Measurements from ENCODE around the gene SLC22A4. TPM values are rescaled to one million over a fixed set of nuclear protein-coding genes. Genes with fewer than 3 reads are reported as not detected.
A peak's percentile ranks its signal among the peaks of the same experiment; 100 is the strongest.

Gene SLC22A4
- total RNA-seq, 3 donors from 2014 or later, result 1.3 to 4.5 (median 2.3) TPM

DNA sequence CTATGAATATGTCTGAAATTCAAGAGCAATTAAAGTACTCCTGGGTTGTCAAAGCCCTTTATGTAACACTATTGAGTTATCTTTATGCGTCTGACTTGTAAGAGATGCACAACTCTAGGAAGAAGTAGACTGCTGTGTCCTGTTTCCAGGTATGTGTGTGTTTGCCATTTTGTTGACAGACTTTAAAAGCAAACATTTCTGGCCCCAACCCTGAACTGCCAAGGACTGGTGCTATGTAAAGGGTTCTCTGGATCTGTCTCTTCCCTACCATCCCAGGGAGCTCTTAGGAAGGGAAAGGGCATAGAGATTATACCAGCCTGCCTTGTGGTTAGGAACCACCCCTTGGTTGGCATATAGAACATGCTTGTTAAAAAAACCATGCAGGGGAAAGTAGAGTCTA, 87.4 kb downstream of the SLC22A4 start:
- H3K27ac ChIP-seq, result peak overlapping the region; percentile 18 to 28
- TF ChIP-seq CTCF (IDR thresholded peaks at IDR 0.05), result no peak
- TF ChIP-seq POLR2A (IDR thresholded peaks at IDR 0.05), result no peak
- no peak for TF ChIP-seq POLR2AphosphoS5 (IDR thresholded peaks at IDR 0.05)
- no peaks in the 10 kb centered on the region for H3K36me3 ChIP-seq
- no peaks in the 10 kb centered on the region for H3K27me3 ChIP-seq
- intact Hi-C loops (cut with DNase I; ENCODE audit: low total_unique reads), result no loop called here
- H3K4me1 ChIP-seq, result peaks cover 8 to 27% of the 10 kb centered on the region in 2 donors
- H3K4me3 ChIP-seq, result no peak overlapping the region
- no peak for DNase-seq (ENCODE audit: low spot score in 2 of 2)
- H3K9me3 ChIP-seq, result no peaks in the 10 kb centered on the region

- H3K27ac ChIP-seq, result no peak overlapping the region
- intact Hi-C loops (cut with DNase I; ENCODE audit: low total_unique reads), result no loop called here
- H3K36me3 ChIP-seq, result no peaks in the 10 kb centered on the region
- H3K4me3 ChIP-seq, result no peak overlapping the region
- no peaks in the 10 kb centered on the region for H3K9me3 ChIP-seq
- peaks cover 9 to 27% of the 10 kb centered on the region in 2 donors for H3K4me1 ChIP-seq
- no peak for DNase-seq (ENCODE audit: low spot score in 2 of 2)
- TF ChIP-seq POLR2AphosphoS5 (IDR thresholded peaks at IDR 0.05), result no peak
- TF ChIP-seq POLR2A (IDR thresholded peaks at IDR 0.05), result no peak
- no peak for TF ChIP-seq CTCF (IDR thresholded peaks at IDR 0.05)
- no peaks in the 10 kb centered on the region for H3K27me3 ChIP-seq
These were observed 89.1 kb downstream of the SLC22A4 start for GRCh38 chr5:132383261-132383660.

DNA sequence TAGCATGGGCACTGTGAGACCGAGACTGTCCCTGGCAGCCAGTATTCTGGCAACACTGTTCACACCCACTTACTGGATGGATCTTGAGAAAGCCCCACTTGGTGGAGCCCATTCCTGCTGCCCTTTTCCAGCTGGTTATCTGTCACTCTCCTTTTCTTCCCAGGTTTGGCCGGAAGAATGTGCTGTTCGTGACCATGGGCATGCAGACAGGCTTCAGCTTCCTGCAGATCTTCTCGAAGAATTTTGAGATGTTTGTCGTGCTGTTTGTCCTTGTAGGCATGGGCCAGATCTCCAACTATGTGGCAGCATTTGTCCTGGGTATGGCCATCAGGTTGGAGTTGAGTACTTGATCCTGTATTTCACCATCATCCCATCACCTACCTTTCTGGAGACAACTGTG, 89.8 kb downstream of the SLC22A4 start:
- Histone ChIP-seq H3K9me3 (no peaks in the 10 kb centered on the region), H3K27me3 (no peaks in the 10 kb centered on the region), H3K27ac (no peak overlapping the region), H3K36me3 (no peaks in the 10 kb centered on the region), H3K4me1 (peaks cover 16 to 32% of the 10 kb centered on the region in 2 donors), H3K4me3 (no peak overlapping the region)
- no peak for TF ChIP-seq POLR2AphosphoS5 (IDR thresholded peaks at IDR 0.05)
- no peak for TF ChIP-seq CTCF (IDR thresholded peaks at IDR 0.05)
- no peak for TF ChIP-seq POLR2A (IDR thresholded peaks at IDR 0.05)
- DNase-seq (ENCODE audit: low spot score in 2 of 2), result no peak
- intact Hi-C loops (cut with DNase I; ENCODE audit: low total_unique reads), result no loop called here

GRCh38 chr5:132384506-132385050, 90.4 kb downstream of the SLC22A4 start:
- H3K36me3 ChIP-seq, result no peaks in the 10 kb centered on the region
- no peak overlapping the region for H3K27ac ChIP-seq
- intact Hi-C loops (cut with DNase I; ENCODE audit: low total_unique reads), result loop anchor here (5.0 kb wide), 1 partner anchor 113 kb away; no protein-coding TSS in a partner anchor

More at GRCh38 chr5:132384506-132385050, 90.4 kb downstream of the SLC22A4 start:
- no peak for DNase-seq (ENCODE audit: low spot score in 2 of 2)
- H3K9me3 ChIP-seq, result no peaks in the 10 kb centered on the region
- H3K27me3 ChIP-seq, result no peaks in the 10 kb centered on the region
- peaks cover 21 to 37% of the 10 kb centered on the region in 2 donors for H3K4me1 ChIP-seq
- TF ChIP-seq POLR2AphosphoS5 (IDR thresholded peaks at IDR 0.05), result no peak
- TF ChIP-seq CTCF (IDR thresholded peaks at IDR 0.05), result no peak
- TF ChIP-seq POLR2A (IDR thresholded peaks at IDR 0.05), result no peak
- no peak overlapping the region for H3K4me3 ChIP-seq
